B cell (primary cell): ENCODE results near the gene ADAMTS16. TPM values are rescaled to one million over a fixed set of nuclear protein-coding genes. Genes with fewer than 3 reads are reported as not detected.

Source experiments
- ATAC-seq: fragments of 200-7000 bp; cut with Tn5 transposase; one replicate; pipeline ENCODE4 v1.10.0; 2021; ENCODE audit warnings: low read depth, mild to moderate bottlenecking, moderate number of reproducible peaks, moderate library complexity
- CTCF ChIA-PET: fragments of 350-600 bp; sonication (Branson Sonifier 250); formaldehyde crosslinking; loops from one replicate; lab custom pipeline; 2021; ENCODE audit warnings: antibody characterized with exemption, inconsistent platforms; lab: Charles Lee
- POLR2A ChIA-PET: fragments of 350-600 bp; sonication (Branson Sonifier 250); formaldehyde crosslinking; loops from one replicate; lab custom pipeline; 2021; ENCODE audit warnings: antibody characterized with exemption; lab: Charles Lee
- DNase-seq: peaks from one replicate; pipeline ENCODE4 v3.0.0; 2013
- H2AFZ ChIP-seq: 2 replicates; pipeline ENCODE4 v1.6.1; 2012; ENCODE audit warnings: mild to moderate bottlenecking, low read depth, low read length; ENCODE audit not compliant: insufficient read depth, poor library complexity, severe bottlenecking
- H3K27ac ChIP-seq, 2 donors: 1 replicate in 1 of 2; 2 replicates in 1 of 2; pipeline ENCODE4 v1.5.1; 2012 to 2013; ENCODE audit warnings: low read length in 2 of 2, mild to moderate bottlenecking in 2 of 2, moderate library complexity in 1 of 2
- H3K27me3 ChIP-seq, 4 experiments: fragments of 200-600 bp in 1 of 4; sonication (generic) in 1 of 4; replicated peaks in 1 of 4; 1 replicate in 2 of 4; 2 replicates in 2 of 4; pipeline versions ENCODE4 v1.6.1 to v1.7.0; 2013 to 2016; ENCODE audit warnings: low read length in 3 of 4, mild to moderate bottlenecking in 2 of 4, mixed read lengths in 1 of 4, moderate library complexity in 1 of 4; ENCODE audit not compliant: insufficient read depth in 4 of 4, control insufficient read depth in 3 of 4; ENCODE audit errors: control extremely low read depth in 1 of 4
- H3K36me3 ChIP-seq, 2 experiments: replicated peaks in 1 of 2; 1 replicate in 1 of 2; 2 replicates in 1 of 2; pipeline versions ENCODE4 v1.6.1 to v1.7.1; 2013; ENCODE audit warnings: low read length in 1 of 2; ENCODE audit not compliant: insufficient read depth in 2 of 2, control insufficient read depth in 1 of 2; ENCODE audit errors: control extremely low read depth in 1 of 2, extremely low read depth in 1 of 2
- H3K4me1 ChIP-seq, 2 donors: fragments of 200-600 bp in 1 of 2; sonication (generic) in 1 of 2; 1 replicate in 1 of 2; 2 replicates in 1 of 2; pipeline versions ENCODE4 v1.5.1 to v1.6.1; 2013 to 2017; ENCODE audit warnings: low read length in 2 of 2; ENCODE audit not compliant: control insufficient read depth in 2 of 2, insufficient read depth in 2 of 2
- H3K4me2 ChIP-seq: replicated peaks from 2 replicates; pipeline ENCODE3; 2012; ENCODE audit warnings: mild to moderate bottlenecking, low read depth, low read length; ENCODE audit not compliant: poor library complexity, severe bottlenecking
- H3K4me3 ChIP-seq, 5 experiments: fragments of 200-600 bp in 1 of 5; sonication (generic) in 1 of 5; 1 replicate in 3 of 5; 2 replicates in 2 of 5; pipeline versions ENCODE4 v1.5.1 to v1.7.0; 2011 to 2016; ENCODE audit warnings: low read length in 4 of 5, mild to moderate bottlenecking in 4 of 5, low read depth in 2 of 5, control low read depth in 1 of 5, moderate library complexity in 1 of 5; ENCODE audit not compliant: insufficient read depth in 1 of 5; ENCODE audit errors: control extremely low read depth in 1 of 5, extremely low read depth in 1 of 5
- H3K79me2 ChIP-seq: fragments of 200-600 bp; sonication (generic); one replicate; pipeline ENCODE4 v1.6.0; 2016; ENCODE audit warnings: low read length; ENCODE audit not compliant: control insufficient read depth, insufficient read depth
- H3K9ac ChIP-seq: fragments of 200-600 bp; sonication (generic); 2 replicates; pipeline ENCODE4 v1.6.1; 2017; ENCODE audit warnings: mild to moderate bottlenecking, low read length, moderate library complexity
- H3K9me3 ChIP-seq, 3 donors: one replicate each; pipeline versions ENCODE4 v1.6.1 to v1.7.1; 2013; ENCODE audit warnings: low read length in 2 of 3; ENCODE audit not compliant: control insufficient read depth in 2 of 3, insufficient read depth in 1 of 3; ENCODE audit errors: control extremely low read depth in 1 of 3
- H4K20me1 ChIP-seq: 2 replicates; pipeline ENCODE4 v1.6.0; 2012; ENCODE audit warnings: mild to moderate bottlenecking, low read length; ENCODE audit not compliant: insufficient read depth, control insufficient read depth, poor library complexity, severe bottlenecking
- H3K27ac Mint-ChIP-seq: one replicate; pipeline ENCODE4 v1.8.0; 2021; ENCODE audit warnings: mixed read lengths
- H3K27me3 Mint-ChIP-seq: one replicate; pipeline ENCODE4 v1.8.0; 2021; ENCODE audit warnings: mixed read lengths
- H3K4me1 Mint-ChIP-seq: one replicate; pipeline ENCODE4 v1.8.0; 2021; ENCODE audit warnings: mixed read lengths
- H3K4me3 Mint-ChIP-seq: one replicate; pipeline ENCODE4 v1.8.0; 2021; ENCODE audit warnings: mixed read lengths
- H3K9me3 Mint-ChIP-seq: one replicate; pipeline ENCODE4 v1.8.0; 2022; ENCODE audit warnings: mixed read lengths; ENCODE audit not compliant: insufficient read depth
- EZH2 ChIP-seq: IDR thresholded peaks from 2 replicates; pipeline ENCODE4 v1.6.1; 2012; ENCODE audit warnings: borderline replicate concordance, low read depth, mild to moderate bottlenecking, moderate library complexity, low read length; ENCODE audit not compliant: insufficient read depth, poor library complexity, severe bottlenecking
- WGBS: methylation state at CpG from one replicate; pipeline ENCODE4 v1.1.5; 2013; ENCODE audit warnings: missing lambda C conversion rate; ENCODE audit not compliant: insufficient coverage; 5-methylcytosine and 5-hydroxymethylcytosine counted together
- intact Hi-C: fragments of 100-400 bp; cut with micrococcal nuclease; formaldehyde crosslinking; loops from one replicate; pipeline ENCODE4 v1.10.0; 2022
- polyA plus RNA-seq: library from polyadenylated mRNA; depleted of rRNA; stranded (reverse); fragments of >200 nt; gene quantifications from 2 replicates; pipeline ENCODE4 v1.2.3, GENCODE V29; 2012
- total RNA-seq, 2 donors: library from RNA; stranded (reverse); fragments of 120-200 nt in 1 of 2; gene quantifications; 1 replicate in 1 of 2; 2 replicates in 1 of 2; pipeline versions ENCODE4 v1.2.3 to v1.2.4, GENCODE V29; 2013 to 2022
- TF ChIP-seq, protein P1 (sequence below): fragments of 200-600 bp; IDR thresholded peaks from one replicate; pipeline ENCODE4 v1.8.0; 2022; ENCODE audit warnings: antibody characterized with exemption, mild to moderate bottlenecking

The ADAMTS16 gene
- total and polyA plus RNA-seq, 2 donors (not counting 1 experiment from before 2014, with no cell fraction given): not detected

DNA sequence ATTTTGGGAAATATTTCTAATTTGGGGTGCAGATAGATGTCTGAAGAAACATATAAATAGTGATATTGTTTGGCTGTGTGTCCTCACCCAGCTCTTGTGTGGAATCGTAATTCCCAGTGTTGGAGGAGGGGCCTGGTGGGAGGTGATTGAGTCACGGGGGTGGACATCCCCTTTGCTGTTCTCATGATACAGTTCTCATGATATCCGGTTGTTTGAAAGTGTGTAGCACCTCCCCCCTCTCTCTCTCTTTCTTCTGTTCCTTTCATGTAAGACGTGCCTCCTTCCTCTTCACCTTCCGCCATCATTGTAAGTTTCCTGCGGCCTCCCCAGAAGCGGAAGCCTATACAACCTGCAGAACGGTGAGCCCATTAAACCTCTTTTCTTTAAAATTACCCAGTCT lies 11.4 kb upstream of the ADAMTS16 start:
- Mint-ChIP-seq H3K4me3 (no peak overlapping the region), H3K27me3 (peaks cover 4% of the 10 kb centered on the region), H3K4me1 (no peaks in the 10 kb centered on the region), H3K9me3 (peaks cover under 1% of the 10 kb centered on the region), H3K27ac (no peak overlapping the region)
- Histone ChIP-seq H3K79me2 (no peaks in the 10 kb centered on the region), H3K27ac (no peak overlapping the region), H3K4me1 (no peaks in the 10 kb centered on the region), H3K27me3 (no peaks in the 10 kb centered on the region), H3K4me2 (no peak overlapping the region), H3K4me3 (no peak overlapping the region), H3K9me3 (no peaks in the 10 kb centered on the region), H4K20me1 (no peaks in the 10 kb centered on the region), H3K36me3 (no peaks in the 10 kb centered on the region), H2AFZ (no peak overlapping the region), H3K9ac (no peak overlapping the region)
- intact Hi-C loops: no loop called here
- ChIA-PET CTCF (no interaction called here), POLR2A (no interaction called here)
- TF ChIP-seq, protein P1, sequence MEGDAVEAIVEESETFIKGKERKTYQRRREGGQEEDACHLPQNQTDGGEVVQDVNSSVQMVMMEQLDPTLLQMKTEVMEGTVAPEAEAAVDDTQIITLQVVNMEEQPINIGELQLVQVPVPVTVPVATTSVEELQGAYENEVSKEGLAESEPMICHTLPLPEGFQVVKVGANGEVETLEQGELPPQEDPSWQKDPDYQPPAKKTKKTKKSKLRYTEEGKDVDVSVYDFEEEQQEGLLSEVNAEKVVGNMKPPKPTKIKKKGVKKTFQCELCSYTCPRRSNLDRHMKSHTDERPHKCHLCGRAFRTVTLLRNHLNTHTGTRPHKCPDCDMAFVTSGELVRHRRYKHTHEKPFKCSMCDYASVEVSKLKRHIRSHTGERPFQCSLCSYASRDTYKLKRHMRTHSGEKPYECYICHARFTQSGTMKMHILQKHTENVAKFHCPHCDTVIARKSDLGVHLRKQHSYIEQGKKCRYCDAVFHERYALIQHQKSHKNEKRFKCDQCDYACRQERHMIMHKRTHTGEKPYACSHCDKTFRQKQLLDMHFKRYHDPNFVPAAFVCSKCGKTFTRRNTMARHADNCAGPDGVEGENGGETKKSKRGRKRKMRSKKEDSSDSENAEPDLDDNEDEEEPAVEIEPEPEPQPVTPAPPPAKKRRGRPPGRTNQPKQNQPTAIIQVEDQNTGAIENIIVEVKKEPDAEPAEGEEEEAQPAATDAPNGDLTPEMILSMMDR: no peak
- no peak for TF ChIP-seq EZH2
- ATAC-seq (no peak), DNase-seq (no peak)
- WGBS: 75% methylated on average over 2 of the region's 8 CpGs

DNA sequence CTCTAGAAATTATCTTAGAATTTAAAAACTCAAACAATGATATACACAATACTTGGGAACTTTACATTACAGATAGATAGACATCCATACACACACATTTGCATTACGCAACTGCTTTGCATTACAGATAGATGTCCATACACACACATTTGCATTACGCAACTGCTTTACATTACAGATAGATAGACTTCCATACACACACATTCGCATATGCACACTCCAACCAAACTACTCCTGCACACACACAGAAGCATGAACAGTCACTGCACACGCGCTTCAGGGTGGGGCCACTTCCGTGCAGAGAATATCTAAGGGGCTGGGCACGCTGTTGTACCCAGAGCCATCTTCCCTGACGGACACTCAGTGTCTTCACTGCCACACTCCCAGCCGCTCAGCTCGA lies 7.9 kb upstream of the ADAMTS16 start:
- POLR2A ChIA-PET: no interaction called here

More for the DNA sequence above, 7.9 kb upstream of the ADAMTS16 start:
- Mint-ChIP-seq H3K4me3 (no peak overlapping the region), H3K27me3 (no peaks in the 10 kb centered on the region), H3K4me1 (no peaks in the 10 kb centered on the region), H3K9me3 (peaks cover 5% of the 10 kb centered on the region), H3K27ac (no peak overlapping the region)
- no peaks in the 10 kb centered on the region for H3K4me1 ChIP-seq
- no peak overlapping the region for H2AFZ ChIP-seq
- no peak for ATAC-seq
- no peaks in the 10 kb centered on the region for H3K27me3 ChIP-seq
- 80% methylated on average over 10 of the region's 10 CpGs for WGBS
- H3K36me3 ChIP-seq: no peaks in the 10 kb centered on the region
- no peak overlapping the region for H3K9ac ChIP-seq
- H3K4me3 ChIP-seq: no peak overlapping the region
- no peak overlapping the region for H3K4me2 ChIP-seq
- TF ChIP-seq, protein P1: no peak
- no peak for TF ChIP-seq EZH2
- H4K20me1 ChIP-seq: no peaks in the 10 kb centered on the region
- no peak overlapping the region for H3K27ac ChIP-seq
- intact Hi-C loops: no loop called here
- CTCF ChIA-PET: no interaction called here
- peaks cover 0 to 3% (median 0%) of the 10 kb centered on the region in 3 donors for H3K9me3 ChIP-seq
- H3K79me2 ChIP-seq: no peaks in the 10 kb centered on the region
- DNase-seq: no peak
